ENCODE results near the gene KIF18B. TPM values are rescaled to one million over a fixed set of nuclear protein-coding genes. Genes with fewer than 3 reads are reported as not detected.

KIF18B gene
- total and polyA plus RNA-seq, 11 donors, result 0.06 to 5.4 (median 0.30) TPM; not detected in 1

- TF ChIP-seq, protein P1, sequence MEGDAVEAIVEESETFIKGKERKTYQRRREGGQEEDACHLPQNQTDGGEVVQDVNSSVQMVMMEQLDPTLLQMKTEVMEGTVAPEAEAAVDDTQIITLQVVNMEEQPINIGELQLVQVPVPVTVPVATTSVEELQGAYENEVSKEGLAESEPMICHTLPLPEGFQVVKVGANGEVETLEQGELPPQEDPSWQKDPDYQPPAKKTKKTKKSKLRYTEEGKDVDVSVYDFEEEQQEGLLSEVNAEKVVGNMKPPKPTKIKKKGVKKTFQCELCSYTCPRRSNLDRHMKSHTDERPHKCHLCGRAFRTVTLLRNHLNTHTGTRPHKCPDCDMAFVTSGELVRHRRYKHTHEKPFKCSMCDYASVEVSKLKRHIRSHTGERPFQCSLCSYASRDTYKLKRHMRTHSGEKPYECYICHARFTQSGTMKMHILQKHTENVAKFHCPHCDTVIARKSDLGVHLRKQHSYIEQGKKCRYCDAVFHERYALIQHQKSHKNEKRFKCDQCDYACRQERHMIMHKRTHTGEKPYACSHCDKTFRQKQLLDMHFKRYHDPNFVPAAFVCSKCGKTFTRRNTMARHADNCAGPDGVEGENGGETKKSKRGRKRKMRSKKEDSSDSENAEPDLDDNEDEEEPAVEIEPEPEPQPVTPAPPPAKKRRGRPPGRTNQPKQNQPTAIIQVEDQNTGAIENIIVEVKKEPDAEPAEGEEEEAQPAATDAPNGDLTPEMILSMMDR (IDR thresholded peaks at IDR 0.05), result no peak
- no peak for TF ChIP-seq POLR2A (IDR thresholded peaks at IDR 0.05)
- ATAC-seq, result no peak
- Histone ChIP-seq H3K36me3 (no peaks in the 10 kb centered on the region), H3K9me3 (no peaks in the 10 kb centered on the region), H3K4me1 (peaks cover 0 to 38% (median 16%) of the 10 kb centered on the region in 12 donors), H3K27ac (peak overlapping the region in 8 of 12 donors; percentile 41 to 75 (median 64)), H3K4me3 (no peak overlapping the region), H3K27me3 (peaks cover 0 to 12% (median 0%) of the 10 kb centered on the region in 9 donors)
- 84 to 92% (median 90%) methylated on average over 5 to 6 of the region's 6 CpGs for WGBS, 4 donors
- peak in 1 of 5 donors; percentile 20 for DNase-seq
- intact Hi-C loops (cut with DNase I), result loop anchor here in 6 of 10 donors (5.0 to 10.0 kb wide), 3 partner anchors 177 to 277 kb away; no protein-coding TSS in a partner anchor
Measured at GRCh38 chr17:44917456-44917855, 30.1 kb downstream of the KIF18B start.

DNA sequence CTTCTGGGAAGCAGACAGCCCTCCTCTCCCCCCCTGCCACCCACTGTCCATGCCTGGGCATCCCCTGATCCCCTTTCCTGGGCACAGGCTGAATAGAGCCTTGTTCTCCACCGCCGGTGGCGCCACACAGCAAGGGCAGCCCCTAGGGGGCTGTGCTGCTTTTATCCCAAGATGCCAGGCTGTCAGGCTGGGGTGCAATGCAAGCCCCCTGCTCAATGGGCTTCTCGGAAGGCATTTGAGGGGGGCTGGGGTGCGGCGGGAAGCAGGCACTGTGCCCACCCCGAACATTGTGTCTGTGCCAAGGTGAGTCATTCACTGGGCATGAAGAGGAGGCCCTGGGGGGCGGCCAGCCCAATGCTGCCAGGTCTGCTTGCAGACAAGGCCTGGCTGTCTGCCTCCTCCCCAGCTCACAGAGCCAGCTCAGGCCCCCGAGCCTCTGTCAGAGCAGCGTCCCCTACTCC, 30.8 kb downstream of the KIF18B start:
- H3K9me3 ChIP-seq, result no peaks in the 10 kb centered on the region
- peak overlapping the region in 11 of 12 donors; percentile 37 to 75 (median 62) for H3K27ac ChIP-seq
- no peak overlapping the region for H3K4me3 ChIP-seq
- no peaks in the 10 kb centered on the region for H3K36me3 ChIP-seq
- 39 to 52% (median 43%) methylated on average over 9 to 10 of the region's 10 CpGs for WGBS, 4 donors
- no peak for TF ChIP-seq POLR2A (IDR thresholded peaks at IDR 0.05)
- TF ChIP-seq, protein P1 (IDR thresholded peaks at IDR 0.05), result peak in 1 of 12 donors; percentile 2
- intact Hi-C loops (cut with DNase I), result loop anchor here in 6 of 10 donors (5.0 to 10.0 kb wide), 3 partner anchors 178 to 278 kb away; no protein-coding TSS in a partner anchor
- peaks cover 0 to 19% (median 0%) of the 10 kb centered on the region in 9 donors for H3K27me3 ChIP-seq
- H3K4me1 ChIP-seq, result peaks cover 0 to 40% (median 17%) of the 10 kb centered on the region in 12 donors
- ATAC-seq, result peak; percentile 65 to 79 (median 69)
- DNase-seq, result peak; percentile 72 to 89 (median 82)

GRCh38 chr17:44915862-44916780, 31.5 kb downstream of the KIF18B start:
- no peaks in the 10 kb centered on the region for H3K36me3 ChIP-seq
- WGBS, 4 donors, result 75 to 79% (median 76%) methylated on average over 11 of the region's 11 CpGs
- H3K9me3 ChIP-seq, result no peaks in the 10 kb centered on the region
- DNase-seq (peak in 1 of 5 donors; percentile 26), ATAC-seq (peak in 1 of 4 donors; percentile 2)
- TF ChIP-seq, protein P1 (IDR thresholded peaks at IDR 0.05), result no peak
- TF ChIP-seq POLR2A (IDR thresholded peaks at IDR 0.05), result no peak
- no peak overlapping the region for H3K4me3 ChIP-seq
- intact Hi-C loops (cut with DNase I), result loop anchor here in 6 of 10 donors (5.0 to 10.0 kb wide), 3 partner anchors 179 to 279 kb away; no protein-coding TSS in a partner anchor
- H3K4me1 ChIP-seq, result peaks cover 0 to 38% (median 20%) of the 10 kb centered on the region in 12 donors
- peaks cover 0 to 25% (median 0%) of the 10 kb centered on the region in 9 donors for H3K27me3 ChIP-seq
- H3K27ac ChIP-seq, result peak overlapping the region in 11 of 12 donors; percentile 37 to 75 (median 62)

Measured in heart left ventricle (tissue), 16 donors.